Thymus (tissue), 11 donors: Measurements from ENCODE around the gene MTX3. TPM values are rescaled to one million over a fixed set of nuclear protein-coding genes. Genes with fewer than 3 reads are reported as not detected.

ENCODE experiments used
- DNase-seq, 9 donors: peaks; one replicate each; pipeline ENCODE4 v3.0.0-alpha.2; 2013; ENCODE audit warnings: low spot score in 9 of 9, low read depth in 6 of 9, missing footprints in 1 of 9
- H3K27ac ChIP-seq, 2 donors: one replicate each; pipeline ENCODE4 v1.5.1; 2013; ENCODE audit warnings: control low read depth in 1 of 2, low read depth in 1 of 2, low read length in 1 of 2, mild to moderate bottlenecking in 1 of 2, moderate library complexity in 1 of 2
- H3K27me3 ChIP-seq, 2 donors: one replicate each; pipeline ENCODE4 v1.5.1; 2013; ENCODE audit warnings: low read length in 1 of 2; ENCODE audit not compliant: control insufficient read depth in 2 of 2, insufficient read depth in 1 of 2
- H3K36me3 ChIP-seq, 2 donors: one replicate each; pipeline ENCODE4 v1.5.1; 2013; ENCODE audit warnings: low read length in 1 of 2, mild to moderate bottlenecking in 1 of 2, moderate library complexity in 1 of 2; ENCODE audit not compliant: control insufficient read depth in 2 of 2, insufficient read depth in 2 of 2
- H3K4me1 ChIP-seq, 2 donors: one replicate each; pipeline ENCODE4 v1.5.1; 2013; ENCODE audit warnings: low read length in 2 of 2; ENCODE audit not compliant: control insufficient read depth in 2 of 2, insufficient read depth in 2 of 2
- H3K4me3 ChIP-seq, 2 donors: one replicate each; pipeline ENCODE4 v1.5.1; 2013; ENCODE audit warnings: low read length in 2 of 2, control low read depth in 1 of 2, mild to moderate bottlenecking in 1 of 2
- H3K9me3 ChIP-seq, 2 donors: one replicate each; pipeline ENCODE4 v1.5.1; 2013; ENCODE audit warnings: low read length in 1 of 2, mild to moderate bottlenecking in 1 of 2; ENCODE audit not compliant: control insufficient read depth in 2 of 2, insufficient read depth in 1 of 2
- WGBS: extraction: QIAGEN DNeasy Blood & Tissue Kit; methylation state at CpG from one replicate; pipeline ENCODE4 v1.1.7; 2013; 5-methylcytosine and 5-hydroxymethylcytosine counted together
- polyA plus RNA-seq: library from polyadenylated mRNA; stranded (reverse); fragments of 200-250 nt; gene quantifications from one replicate; pipeline ENCODE4 v1.2.3, GENCODE V29; 2013
- total RNA-seq: library from RNA; stranded (reverse); fragments of 120-200 nt; gene quantifications from one replicate; pipeline ENCODE4 v1.2.4, GENCODE V29; 2013
- donor health status: healthy.

The MTX3 gene
- total and polyA plus RNA-seq, 2 donors, result 6.2 to 10.6 TPM

DNA sequence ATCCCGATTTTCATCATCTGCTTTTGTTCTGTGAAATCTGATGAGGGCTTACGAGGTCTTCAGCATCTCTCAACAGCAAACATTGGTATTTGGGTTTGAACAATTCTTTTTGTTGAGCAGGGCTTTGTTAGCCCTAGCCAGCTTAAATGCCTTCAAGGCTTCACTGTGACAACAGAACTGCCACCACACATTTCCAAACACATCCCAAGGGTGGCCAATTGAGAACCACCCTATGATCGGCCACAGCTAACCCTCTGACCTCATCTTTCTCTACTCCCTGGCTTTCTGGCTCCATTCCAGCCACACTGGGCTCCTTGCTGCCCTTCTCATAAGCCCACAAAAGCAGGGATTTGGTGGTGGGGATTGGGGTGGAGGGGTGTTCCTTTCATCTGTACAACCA lies 17.6 kb downstream of the MTX3 start:
- peaks cover 0 to 13% of the 10 kb centered on the region in 2 donors for H3K36me3 ChIP-seq
- no peak for DNase-seq
- no peak overlapping the region for H3K27ac ChIP-seq
- WGBS, result 90% methylated on average over 3 of the region's 3 CpGs
- no peaks in the 10 kb centered on the region for H3K9me3 ChIP-seq
- H3K27me3 ChIP-seq, result no peaks in the 10 kb centered on the region
- no peaks in the 10 kb centered on the region for H3K4me1 ChIP-seq
- no peak overlapping the region for H3K4me3 ChIP-seq

DNA sequence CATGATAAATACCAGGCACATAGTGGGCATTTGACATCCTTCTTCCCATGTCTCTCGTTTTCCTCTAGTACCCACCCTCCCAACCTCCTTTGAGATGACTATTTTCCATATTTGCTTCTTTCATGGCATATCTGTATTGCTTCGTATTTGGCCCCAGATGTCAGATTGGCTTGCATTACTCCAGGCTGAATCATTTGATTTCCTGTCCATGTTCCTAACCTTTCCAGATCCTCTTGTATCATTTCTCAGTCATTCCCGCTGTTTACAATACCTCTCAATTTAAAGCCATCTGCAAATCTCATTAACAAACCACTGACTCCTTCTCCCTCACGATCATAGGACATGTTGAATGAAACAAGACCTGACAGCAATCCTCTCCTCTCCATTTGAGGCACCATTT lies 19.9 kb downstream of the MTX3 start:
- Histone ChIP-seq H3K9me3 (no peaks in the 10 kb centered on the region), H3K4me3 (no peak overlapping the region), H3K27ac (no peak overlapping the region), H3K36me3 (peaks cover 0 to 4% of the 10 kb centered on the region in 2 donors), H3K27me3 (no peaks in the 10 kb centered on the region), H3K4me1 (no peaks in the 10 kb centered on the region)
- no peak for DNase-seq
- 93% methylated on average over 4 of the region's 4 CpGs for WGBS

DNA sequence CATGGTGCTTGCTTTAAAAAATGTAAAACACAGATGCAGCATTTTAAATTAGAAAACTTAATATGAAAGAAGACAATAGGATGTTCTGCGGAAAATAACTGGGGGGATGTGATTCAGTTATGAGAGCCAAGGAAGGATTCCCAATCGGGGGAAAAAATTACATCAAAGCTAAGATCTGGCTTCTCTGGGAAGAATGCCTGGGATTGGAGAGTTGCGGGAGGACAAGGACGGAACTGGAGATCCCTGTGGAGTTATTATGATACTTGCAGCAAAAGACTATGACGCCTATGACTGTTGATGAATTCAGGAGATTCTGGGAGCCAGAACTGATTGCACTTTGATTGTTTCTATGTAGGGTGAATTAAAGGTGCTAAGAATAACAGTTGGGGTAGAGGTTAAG lies 24.6 kb downstream of the MTX3 start:
- Histone ChIP-seq H3K4me3 (no peak overlapping the region), H3K4me1 (no peaks in the 10 kb centered on the region), H3K36me3 (no peaks in the 10 kb centered on the region), H3K27me3 (no peaks in the 10 kb centered on the region), H3K9me3 (no peaks in the 10 kb centered on the region), H3K27ac (no peak overlapping the region)
- no peak for DNase-seq
- 97% methylated on average over 5 of the region's 5 CpGs for WGBS

DNA sequence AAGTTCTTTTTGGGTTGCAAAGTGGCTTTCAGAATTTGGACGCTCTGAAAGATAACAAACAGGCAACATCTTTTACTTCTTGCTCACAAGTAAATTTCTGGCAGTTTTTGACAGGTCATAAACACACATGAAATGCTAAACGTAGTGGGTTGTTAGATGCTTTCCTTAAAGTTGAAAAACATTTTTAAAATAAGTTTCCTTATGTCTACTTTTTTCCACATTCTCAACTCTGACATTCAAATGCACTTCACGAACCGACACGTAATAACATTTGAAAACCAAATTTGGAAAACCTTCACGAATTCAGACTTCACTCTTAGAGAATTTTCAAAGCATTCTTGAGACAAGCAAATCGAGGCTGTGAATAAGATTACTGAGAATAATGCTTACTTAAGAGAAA lies 26.9 kb downstream of the MTX3 start:
- Histone ChIP-seq H3K4me3 (no peak overlapping the region), H3K36me3 (no peaks in the 10 kb centered on the region), H3K4me1 (no peaks in the 10 kb centered on the region), H3K27me3 (no peaks in the 10 kb centered on the region), H3K9me3 (no peaks in the 10 kb centered on the region), H3K27ac (no peak overlapping the region)
- 87% methylated on average over 7 of the region's 7 CpGs for WGBS
- no peak for DNase-seq

DNA sequence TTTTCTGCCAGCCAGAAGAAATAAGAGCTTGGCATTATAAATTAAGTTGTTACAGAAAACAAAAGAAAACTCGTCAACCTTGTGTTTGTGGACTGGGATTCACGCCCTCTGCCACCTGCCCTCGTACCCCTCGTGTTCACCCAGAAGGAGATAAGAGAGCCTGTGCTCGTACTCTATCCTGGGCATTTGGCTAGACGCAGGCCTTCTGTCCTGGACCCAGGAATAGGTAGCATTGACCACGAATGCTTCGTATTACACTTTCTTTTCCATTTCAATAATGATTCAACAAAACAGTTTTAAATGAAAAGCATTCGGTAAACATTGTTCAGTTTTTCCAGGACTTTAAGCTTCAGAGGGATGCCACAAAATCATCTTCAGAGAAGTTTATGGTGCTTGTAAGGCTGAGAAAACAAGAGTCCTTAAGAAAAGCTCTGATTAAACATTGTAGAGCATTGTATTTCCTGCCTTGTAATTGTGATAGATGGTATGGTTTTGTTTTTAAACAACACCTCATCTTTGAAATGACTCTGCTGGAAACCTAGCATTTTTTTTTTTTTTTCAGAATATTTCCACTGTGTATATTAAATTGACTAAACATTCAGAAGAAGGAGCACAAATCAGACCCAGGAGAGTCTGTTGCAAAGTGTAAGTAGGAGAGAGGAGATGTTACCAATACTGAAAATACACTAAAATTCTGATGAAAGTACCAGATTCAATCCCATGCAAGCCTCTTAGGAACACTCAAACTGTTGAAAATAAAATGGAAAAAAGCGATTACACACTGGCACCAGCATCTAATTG lies 27.6 kb downstream of the MTX3 start:
- Histone ChIP-seq H3K4me3 (no peak overlapping the region), H3K27me3 (no peaks in the 10 kb centered on the region), H3K36me3 (no peaks in the 10 kb centered on the region), H3K4me1 (no peaks in the 10 kb centered on the region), H3K9me3 (no peaks in the 10 kb centered on the region), H3K27ac (no peak overlapping the region)
- WGBS, result 92% methylated on average over 10 of the region's 10 CpGs
- DNase-seq, result no peak

DNA sequence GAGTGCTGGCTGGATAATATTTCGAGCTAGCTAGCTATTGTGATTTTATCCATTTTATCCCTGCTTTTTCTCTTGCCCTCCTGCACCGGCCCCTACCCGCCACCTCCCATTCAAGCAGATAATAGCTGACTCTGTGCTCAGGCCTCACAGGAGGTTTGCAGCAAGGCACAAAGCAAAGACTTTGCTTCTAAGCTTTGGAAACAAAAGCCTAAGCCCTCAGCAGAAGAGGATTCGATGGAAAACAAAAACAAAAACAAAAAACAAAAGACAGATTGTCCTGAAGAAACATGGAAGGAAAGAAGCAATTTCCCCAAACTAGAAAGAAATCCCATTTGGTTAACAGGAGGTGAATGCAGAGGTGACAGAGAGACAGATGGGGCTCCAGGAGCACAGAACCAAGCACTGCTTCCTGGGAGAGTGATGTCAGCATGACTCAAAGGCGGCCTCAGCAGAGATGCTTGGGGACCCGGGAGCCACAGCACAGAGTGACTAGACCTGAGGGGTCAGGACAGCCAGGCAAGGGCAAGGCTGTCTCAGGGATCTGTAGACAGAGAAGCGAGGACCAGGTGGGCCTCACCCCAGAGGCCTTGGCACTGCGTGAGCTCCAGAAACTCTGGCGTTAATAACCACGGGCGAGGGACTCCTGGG lies 28.4 kb downstream of the MTX3 start:
- Histone ChIP-seq H3K4me3 (no peak overlapping the region), H3K36me3 (no peaks in the 10 kb centered on the region), H3K27ac (no peak overlapping the region), H3K27me3 (no peaks in the 10 kb centered on the region), H3K4me1 (no peaks in the 10 kb centered on the region), H3K9me3 (no peaks in the 10 kb centered on the region)
- DNase-seq, result no peak
- 93% methylated on average over 11 of the region's 11 CpGs for WGBS

DNA sequence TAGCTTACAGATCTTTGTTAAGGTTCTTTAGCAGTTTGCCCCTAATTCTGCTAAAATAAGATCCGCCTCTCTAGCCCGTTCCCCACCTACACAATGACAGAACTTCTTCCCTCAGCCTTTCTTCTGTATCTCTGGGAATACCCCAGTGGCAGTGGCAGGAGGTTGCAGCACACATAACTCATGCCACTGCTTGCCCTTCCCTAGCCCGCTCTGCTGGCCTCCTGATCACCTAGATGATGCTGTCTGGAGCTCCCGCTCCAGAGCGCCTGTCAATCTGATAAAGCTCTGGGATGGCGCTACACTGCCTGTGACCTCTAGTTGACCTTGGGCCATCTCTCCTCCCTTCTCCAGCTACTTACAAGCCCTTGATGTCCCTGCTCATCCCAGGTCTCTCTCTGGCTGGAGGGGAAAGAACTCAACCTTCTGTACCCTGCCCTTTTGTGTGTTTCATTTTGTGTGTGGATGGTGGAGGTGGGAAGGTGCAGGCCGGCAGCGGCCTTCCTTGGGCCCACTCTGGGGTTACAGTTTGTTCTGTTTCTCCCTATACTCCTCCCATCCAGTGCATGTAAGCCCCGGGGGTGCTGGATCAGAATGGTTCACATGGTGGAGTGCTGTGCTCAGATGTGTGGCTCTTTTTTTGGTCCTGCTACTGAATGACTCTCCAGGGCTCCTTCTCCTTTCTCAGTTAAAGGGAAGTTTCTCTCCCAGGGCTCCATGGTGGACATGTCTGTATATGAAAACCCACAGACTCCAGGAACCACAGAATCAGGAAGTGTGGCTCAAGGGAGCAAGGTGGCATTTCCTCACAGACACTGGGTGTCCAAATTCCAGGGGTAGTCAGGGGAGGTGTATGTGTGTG lies 29.1 kb downstream of the MTX3 start:
- Histone ChIP-seq H3K4me1 (no peaks in the 10 kb centered on the region), H3K27ac (no peak overlapping the region), H3K9me3 (no peaks in the 10 kb centered on the region), H3K27me3 (no peaks in the 10 kb centered on the region), H3K36me3 (no peaks in the 10 kb centered on the region), H3K4me3 (no peak overlapping the region)
- DNase-seq, result no peak
- 95% methylated on average over 9 of the region's 9 CpGs for WGBS

DNA sequence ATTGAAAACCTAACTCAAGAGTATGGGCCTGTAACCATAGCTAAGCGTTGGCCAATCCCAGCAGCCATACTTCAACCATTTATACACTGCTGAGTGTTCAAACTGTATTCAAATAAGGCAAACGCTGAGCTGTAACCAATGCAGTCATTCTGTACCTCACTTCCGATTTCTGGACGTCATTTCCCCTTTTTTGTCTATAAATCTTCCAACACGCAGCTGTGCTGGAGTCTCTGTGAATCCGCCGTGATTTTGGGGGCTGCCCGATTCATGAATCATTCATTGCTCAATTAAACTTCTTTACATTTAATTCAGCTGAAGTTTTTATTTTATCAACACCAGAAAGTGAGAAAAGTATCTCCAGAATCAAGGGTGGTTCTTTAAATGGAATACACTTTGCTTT lies 31.7 kb downstream of the MTX3 start:
- 68% methylated on average over 8 of the region's 8 CpGs for WGBS
- Histone ChIP-seq H3K27me3 (no peaks in the 10 kb centered on the region), H3K9me3 (no peaks in the 10 kb centered on the region), H3K27ac (no peak overlapping the region), H3K4me3 (no peak overlapping the region), H3K36me3 (no peaks in the 10 kb centered on the region), H3K4me1 (no peaks in the 10 kb centered on the region)
- DNase-seq, result no peak
